ENCODE measurements around the gene EDN2. TPM values are rescaled to one million over a fixed set of nuclear protein-coding genes. Genes with fewer than 3 reads are reported as not detected.

EDN2 gene
- total RNA-seq, 3 donors from 2014 or later (not counting 1 experiment from before 2014, with no cell fraction given), result 0.29 to 0.93 (median 0.64) TPM

GRCh38 chr1:41475346-41475745 lies 9.1 kb downstream of the EDN2 start:
- no peaks in the 10 kb centered on the region for H3K27me3 ChIP-seq (ENCODE audit: control insufficient read depth, insufficient read depth, low read length)
- no peaks in the 10 kb centered on the region for H3K4me1 Mint-ChIP-seq
- H3K36me3 Mint-ChIP-seq, result no peaks in the 10 kb centered on the region
- ATAC-seq, result no peak
- H3K4me3 Mint-ChIP-seq, result no peak overlapping the region
- no peaks in the 10 kb centered on the region for H3K36me3 ChIP-seq (ENCODE audit: control insufficient read depth, insufficient read depth, low read length)
- H3K27me3 Mint-ChIP-seq (ENCODE audit: low read depth in 2 of 2), result peaks cover 0 to 3% of the 10 kb centered on the region in 2 donors
- no peaks in the 10 kb centered on the region for H3K9me3 ChIP-seq (ENCODE audit: control insufficient read depth, insufficient read depth, low read length)
- intact Hi-C loops (cut with micrococcal nuclease), result no loop called here
- TF ChIP-seq CTCF (IDR thresholded peaks at IDR 0.05), result no peak
- H3K27ac Mint-ChIP-seq, result no peak overlapping the region
- WGBS (ENCODE audit: insufficient coverage), result 76% methylated on average over 4 of the region's 4 CpGs
- no peaks in the 10 kb centered on the region for H3K4me1 ChIP-seq (ENCODE audit: control insufficient read depth, insufficient read depth, low read length)
- no peak overlapping the region for H3K4me3 ChIP-seq (ENCODE audit: low read length)
- DNase-seq, result no peak
- H3K27ac ChIP-seq (ENCODE audit: low read length), result no peak overlapping the region
- H3K9me3 Mint-ChIP-seq, result no peaks in the 10 kb centered on the region

- no peaks in the 10 kb centered on the region for H3K4me1 ChIP-seq (ENCODE audit: control insufficient read depth, insufficient read depth, low read length)
- no peaks in the 10 kb centered on the region for H3K9me3 Mint-ChIP-seq
- no peak overlapping the region for H3K27ac ChIP-seq (ENCODE audit: low read length)
- 90% methylated on average over 17 of the region's 17 CpGs for WGBS (ENCODE audit: insufficient coverage)
- no peak for ATAC-seq
- H3K4me3 Mint-ChIP-seq, result no peak overlapping the region
- no peaks in the 10 kb centered on the region for H3K4me1 Mint-ChIP-seq
- TF ChIP-seq CTCF (IDR thresholded peaks at IDR 0.05), result no peak
- H3K9me3 ChIP-seq (ENCODE audit: control insufficient read depth, insufficient read depth, low read length), result no peaks in the 10 kb centered on the region
- no peaks in the 10 kb centered on the region for H3K36me3 Mint-ChIP-seq
- H3K4me3 ChIP-seq (ENCODE audit: low read length), result no peak overlapping the region
- peaks cover 0 to 3% of the 10 kb centered on the region in 2 donors for H3K27me3 Mint-ChIP-seq (ENCODE audit: low read depth in 2 of 2)
- DNase-seq, result no peak
- no peaks in the 10 kb centered on the region for H3K36me3 ChIP-seq (ENCODE audit: control insufficient read depth, insufficient read depth, low read length)
- no peak overlapping the region for H3K27ac Mint-ChIP-seq
- H3K27me3 ChIP-seq (ENCODE audit: control insufficient read depth, insufficient read depth, low read length), result no peaks in the 10 kb centered on the region
- intact Hi-C loops (cut with micrococcal nuclease), result no loop called here
Measured at GRCh38 chr1:41474490-41475271, 9.8 kb downstream of the EDN2 start.

GRCh38 chr1:41473738-41474362 lies 10.6 kb downstream of the EDN2 start:
- Histone ChIP-seq H3K4me1 (ENCODE audit: control insufficient read depth, insufficient read depth, low read length) (no peaks in the 10 kb centered on the region), H3K27me3 (ENCODE audit: control insufficient read depth, insufficient read depth, low read length) (no peaks in the 10 kb centered on the region), H3K27ac (ENCODE audit: low read length) (no peak overlapping the region), H3K36me3 (ENCODE audit: control insufficient read depth, insufficient read depth, low read length) (no peaks in the 10 kb centered on the region), H3K9me3 (ENCODE audit: control insufficient read depth, insufficient read depth, low read length) (no peaks in the 10 kb centered on the region), H3K4me3 (ENCODE audit: low read length) (no peak overlapping the region)
- intact Hi-C loops (cut with micrococcal nuclease), result no loop called here
- no peak for ATAC-seq
- H3K4me3 Mint-ChIP-seq, result no peak overlapping the region
- H3K27me3 Mint-ChIP-seq (ENCODE audit: low read depth in 2 of 2), result peaks cover 0 to 3% of the 10 kb centered on the region in 2 donors
- no peaks in the 10 kb centered on the region for H3K4me1 Mint-ChIP-seq
- no peaks in the 10 kb centered on the region for H3K9me3 Mint-ChIP-seq
- no peak for TF ChIP-seq CTCF (IDR thresholded peaks at IDR 0.05)
- no peak for DNase-seq
- WGBS (ENCODE audit: insufficient coverage), result 86% methylated on average over 6 of the region's 6 CpGs
- H3K27ac Mint-ChIP-seq, result no peak overlapping the region
- no peaks in the 10 kb centered on the region for H3K36me3 Mint-ChIP-seq
